HG03442 (cell line): Measurements from ENCODE around the gene DYNC2LI1.

Experiments
- ATAC-seq: cut with Tn5 transposase; IDR thresholded peaks from one replicate; pipeline ENCODE4 v1.9.1; 2021; ENCODE audit warnings: mild to moderate bottlenecking, moderate library complexity; ENCODE audit not compliant: unreplicated experiment

DYNC2LI1 gene

DNA sequence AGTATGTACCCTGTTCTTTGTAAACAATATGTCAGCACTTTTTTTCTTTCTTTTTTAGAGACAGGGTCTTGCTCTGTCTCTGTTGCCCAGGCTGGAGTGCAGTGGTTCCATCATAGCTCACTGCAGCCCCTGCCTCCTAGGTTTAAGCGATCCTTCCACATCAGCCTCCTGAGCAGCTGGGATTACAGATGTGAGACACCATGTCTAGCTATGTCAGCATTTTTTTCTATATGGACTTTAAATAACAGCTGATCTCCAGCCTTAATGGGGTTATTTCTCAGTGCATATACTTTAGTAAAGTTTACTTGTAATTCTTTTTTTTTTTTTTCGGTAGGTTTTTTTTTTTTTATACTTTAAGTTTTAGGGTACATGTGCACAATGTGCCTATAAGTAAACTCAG, 38.2 kb downstream of the DYNC2LI1 start:
- ATAC-seq: no peak

- no peak for ATAC-seq
These were observed 39.1 kb downstream of the DYNC2LI1 start for GRCh38 chr2:43812947-43813346.

DNA sequence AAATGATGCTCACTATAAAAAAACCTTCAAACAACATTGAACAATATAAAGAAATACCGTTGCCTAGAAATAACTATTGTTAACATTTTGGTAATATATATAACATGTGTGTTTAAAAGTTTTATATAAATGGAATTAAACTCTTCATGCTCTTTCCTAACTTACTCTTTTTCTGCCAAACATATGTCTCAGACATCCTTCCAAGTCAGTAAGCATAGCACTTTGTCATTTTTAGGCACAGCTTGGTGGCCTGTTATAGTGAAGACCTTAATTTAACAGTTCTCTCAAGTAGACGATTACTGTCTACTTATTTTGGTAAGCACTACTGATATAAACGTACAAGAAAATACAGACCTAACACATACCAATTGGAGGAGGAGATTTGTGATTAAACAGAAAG, 40.9 kb downstream of the DYNC2LI1 start:
- no peak for ATAC-seq

DNA sequence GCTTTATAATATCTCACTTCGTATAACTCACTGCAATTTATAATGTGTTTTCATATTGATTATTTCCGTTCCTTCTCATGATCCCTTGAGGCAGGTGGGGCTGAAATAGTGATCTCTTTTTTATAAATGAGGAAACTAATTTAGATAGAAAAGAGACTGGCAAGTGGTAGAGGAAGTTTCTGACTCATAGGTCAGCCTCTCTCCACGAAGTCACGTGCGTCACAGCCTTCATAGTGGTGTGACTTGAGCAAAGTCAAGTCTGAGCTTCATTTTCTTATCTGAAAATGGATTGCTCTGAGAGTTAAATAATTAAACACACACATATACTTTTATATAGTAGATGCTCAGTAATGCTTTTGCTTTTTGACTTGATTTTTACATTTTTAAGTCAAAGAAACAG, 44.9 kb downstream of the DYNC2LI1 start:
- no peak for ATAC-seq

DNA sequence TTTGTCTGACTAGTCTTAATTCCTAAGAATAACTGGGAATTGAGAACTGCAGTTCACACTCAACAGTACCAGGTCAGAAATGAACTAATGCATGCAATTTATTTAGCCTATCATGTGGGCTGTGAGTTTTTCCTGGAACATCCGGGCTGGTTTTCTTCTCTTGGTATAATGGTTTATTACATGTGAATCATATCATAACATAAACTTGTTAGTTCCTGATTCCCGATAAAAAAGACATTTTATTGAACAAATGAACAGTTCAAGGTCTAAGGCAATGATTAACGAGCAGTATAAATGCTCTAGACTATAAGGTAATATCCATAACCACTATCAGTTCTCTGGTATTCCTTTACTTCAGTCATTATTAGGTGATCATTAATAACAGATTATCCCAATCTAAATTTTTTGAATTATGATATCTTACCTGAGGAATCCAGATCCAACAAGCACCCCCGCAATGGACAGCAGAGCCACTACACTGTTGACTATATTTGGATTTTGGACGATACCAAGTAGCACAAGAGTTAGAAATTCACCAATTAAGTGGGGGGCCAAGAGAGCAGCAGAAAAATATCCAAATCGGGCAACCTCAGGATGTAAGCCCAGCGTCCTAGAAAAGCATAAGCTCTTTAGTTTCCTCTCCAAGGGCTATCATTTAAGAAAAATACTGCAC, 45.8 kb downstream of the DYNC2LI1 start:
- ATAC-seq: no peak

DNA sequence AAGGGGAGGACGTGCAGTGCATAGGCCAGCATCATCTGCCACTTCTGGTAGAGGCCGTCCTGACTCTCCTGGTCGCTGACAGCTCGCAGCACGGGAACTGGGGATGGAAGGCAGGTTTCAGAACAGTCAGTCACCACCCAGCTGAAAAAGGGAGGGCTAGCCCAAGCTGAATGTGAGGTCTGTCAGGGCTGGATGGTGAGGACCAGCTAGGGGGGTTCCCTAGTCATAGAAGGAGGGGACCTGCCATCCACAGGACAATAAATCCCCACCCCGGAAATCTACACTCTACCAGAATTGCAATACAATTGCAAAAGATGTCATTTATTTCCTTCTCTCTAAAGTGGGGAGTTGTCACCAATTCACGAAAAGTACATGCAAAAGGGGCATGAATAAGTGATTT, 49.0 kb downstream of the DYNC2LI1 start:
- no peak for ATAC-seq

DNA sequence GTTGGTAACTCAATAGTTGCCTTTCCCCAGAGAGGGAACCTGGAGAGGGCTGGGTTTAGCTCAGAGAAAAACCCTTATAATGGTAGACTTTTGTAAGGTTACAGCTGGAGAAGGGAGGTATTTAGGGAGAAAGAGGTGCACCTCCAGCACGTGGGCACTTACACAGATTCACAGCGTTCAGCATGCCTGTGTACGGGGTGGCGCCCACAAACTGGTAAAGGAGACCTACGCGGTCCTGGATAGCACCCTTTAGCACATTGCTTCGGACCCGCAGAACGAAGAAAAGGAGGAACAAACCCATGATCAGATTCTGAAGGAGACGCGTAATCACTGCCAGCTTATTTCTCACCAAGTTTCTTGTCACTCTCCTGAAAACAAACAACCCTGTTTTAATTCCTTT, 49.9 kb downstream of the DYNC2LI1 start:
- ATAC-seq: no peak

DNA sequence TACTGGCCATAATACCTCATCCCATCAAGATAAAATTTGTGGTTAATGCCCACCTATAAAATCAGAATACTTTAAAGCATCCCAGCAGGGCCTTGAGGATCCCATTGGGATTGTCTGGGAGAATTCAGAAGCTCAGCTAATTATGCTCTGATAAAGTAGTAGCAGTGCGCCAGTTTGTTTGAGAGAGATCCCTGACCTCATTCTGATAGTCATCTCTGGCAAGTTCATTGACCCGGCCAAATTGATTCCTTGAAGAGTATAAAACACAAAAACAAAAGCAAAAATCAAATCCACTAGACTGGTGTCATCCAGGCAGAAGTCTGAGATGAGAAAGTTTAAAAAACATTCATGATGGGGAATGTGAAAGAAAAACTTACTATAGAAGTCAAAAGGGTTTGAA, 50.7 kb downstream of the DYNC2LI1 start:
- no peak for ATAC-seq

DNA sequence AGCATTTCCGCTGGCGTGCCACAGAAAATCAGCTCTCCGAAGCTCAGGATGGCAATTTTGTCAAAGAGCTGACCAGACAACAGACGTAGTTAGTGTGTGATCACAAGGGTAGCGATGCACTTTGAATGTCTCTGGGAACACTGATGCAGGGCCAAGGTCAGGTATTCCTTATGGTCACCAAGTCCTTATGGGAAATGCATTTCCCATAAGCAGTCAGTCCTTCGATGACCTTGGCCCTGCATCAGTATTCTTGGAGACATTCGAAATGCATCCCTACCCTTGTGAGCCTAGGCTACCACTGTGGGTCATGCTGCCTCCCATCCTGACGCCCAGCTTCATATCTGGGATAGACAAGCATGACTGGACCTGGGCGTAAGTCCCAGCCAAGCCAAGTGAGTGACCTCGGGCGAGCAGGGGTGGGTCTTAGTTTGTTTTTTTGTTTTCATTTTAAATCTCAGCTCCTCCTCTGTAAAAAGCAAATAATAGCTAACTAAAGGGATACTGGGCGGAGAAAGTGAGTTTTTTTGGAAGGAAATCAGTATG, 51.2 kb downstream of the DYNC2LI1 start:
- no peak for ATAC-seq

DNA sequence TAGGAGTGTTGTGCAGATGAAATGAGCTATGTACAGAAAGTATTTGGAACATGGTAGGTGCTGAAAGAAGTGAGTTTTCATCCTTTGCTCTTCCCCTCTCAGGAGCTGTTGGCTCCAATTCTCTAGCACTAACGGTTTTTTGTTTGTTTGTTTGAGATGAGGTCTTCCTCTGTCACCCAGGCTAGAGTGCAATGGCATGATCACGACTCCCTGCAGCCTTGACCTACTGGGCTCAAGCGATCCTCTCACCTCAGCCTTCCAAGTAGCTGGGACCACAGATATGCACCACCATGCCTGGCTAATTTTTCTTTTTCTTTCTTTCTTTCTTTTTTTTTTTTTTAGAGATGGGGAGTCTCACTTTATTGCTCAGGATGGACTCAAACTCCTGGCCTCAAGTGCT, 52.0 kb downstream of the DYNC2LI1 start:
- ATAC-seq: no peak

DNA sequence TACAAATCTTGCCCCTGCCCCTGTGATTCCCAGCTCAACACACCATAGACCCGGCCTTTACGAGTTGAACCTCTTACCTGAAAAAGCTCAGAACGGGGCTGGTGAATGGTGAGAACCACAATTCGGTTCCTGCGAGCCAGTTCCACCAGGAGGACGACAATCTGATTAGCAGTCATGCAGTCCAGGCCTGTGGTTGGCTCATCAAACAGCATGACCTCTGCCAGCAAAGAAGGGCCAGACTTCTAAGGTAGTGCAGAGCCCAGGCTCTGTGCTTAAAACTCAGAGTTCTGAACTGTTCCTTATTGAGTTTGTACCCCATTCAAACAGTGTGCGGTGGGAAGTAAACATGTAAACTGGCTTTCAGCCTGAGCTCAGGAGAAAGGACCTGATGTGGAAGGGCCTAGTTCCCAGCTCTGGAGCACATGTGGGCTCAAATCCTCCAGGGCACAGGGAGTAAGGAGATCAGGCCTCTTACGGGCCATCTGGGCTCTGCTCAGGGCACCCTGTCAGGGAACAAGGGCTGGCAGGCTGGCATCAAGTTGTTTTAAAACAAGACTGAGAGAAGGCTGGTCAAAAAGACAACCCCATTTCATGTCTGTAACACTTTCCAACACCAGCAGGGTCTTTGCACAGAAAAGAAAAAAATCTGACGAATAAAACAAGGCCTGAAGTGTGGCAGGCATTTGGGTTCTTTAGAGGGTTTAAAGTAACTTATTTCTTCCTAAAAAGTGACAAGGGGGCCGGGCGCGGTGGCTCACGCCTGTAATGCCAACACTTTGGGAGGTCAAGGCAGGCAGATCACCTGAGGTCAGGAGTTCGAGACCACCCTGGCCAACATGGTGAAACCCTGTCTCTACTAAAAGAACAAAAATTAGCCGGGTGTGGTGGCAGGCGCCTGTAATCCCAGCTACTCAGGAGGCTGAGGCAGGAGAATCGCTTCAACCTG, 52.7 kb downstream of the DYNC2LI1 start:
- ATAC-seq: no peak

GRCh38 chr2:43831543-43832294, 57.9 kb downstream of the DYNC2LI1 start:
- no peak for ATAC-seq

DNA sequence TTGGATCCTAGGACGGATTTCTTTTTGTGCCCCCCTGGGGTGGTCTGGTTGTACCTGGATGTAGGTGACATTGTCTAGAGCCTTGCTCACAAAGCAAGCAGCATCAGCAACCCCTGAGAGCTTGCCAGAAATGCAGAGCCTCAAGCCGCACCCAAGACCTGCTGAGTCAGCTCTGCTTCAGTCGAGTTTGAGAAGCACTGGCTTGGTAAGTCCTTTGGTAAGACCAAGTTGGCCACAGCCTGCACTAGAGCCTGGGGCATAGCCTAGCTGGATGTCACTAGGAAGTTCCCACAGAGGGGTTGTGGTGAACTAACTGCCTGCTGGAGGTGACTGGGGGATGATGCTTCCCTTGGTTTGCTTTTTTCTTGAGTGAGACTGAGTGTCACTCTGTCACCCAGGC, 58.6 kb downstream of the DYNC2LI1 start:
- ATAC-seq: no peak

- ATAC-seq: no peak
These were observed 63.2 kb downstream of the DYNC2LI1 start for GRCh38 chr2:43837033-43837432.

GRCh38 chr2:43837831-43838559, 64.2 kb downstream of the DYNC2LI1 start:
- no peak for ATAC-seq

GRCh38 chr2:43838560-43839267, 64.9 kb downstream of the DYNC2LI1 start, which contains the start of the genes ABCG5 and ABCG8:
ABCG5 (minus strand) TSS chr2:43838839; CDS start chr2:43838679, 160 bp downstream.
ABCG8 (plus strand) TSS chr2:43838971; CDS start chr2:43839054, 83 bp downstream.
- ATAC-seq: no peak

GRCh38 chr2:43839776-43840564, 66.1 kb downstream of the DYNC2LI1 start:
- ATAC-seq: no peak

DNA sequence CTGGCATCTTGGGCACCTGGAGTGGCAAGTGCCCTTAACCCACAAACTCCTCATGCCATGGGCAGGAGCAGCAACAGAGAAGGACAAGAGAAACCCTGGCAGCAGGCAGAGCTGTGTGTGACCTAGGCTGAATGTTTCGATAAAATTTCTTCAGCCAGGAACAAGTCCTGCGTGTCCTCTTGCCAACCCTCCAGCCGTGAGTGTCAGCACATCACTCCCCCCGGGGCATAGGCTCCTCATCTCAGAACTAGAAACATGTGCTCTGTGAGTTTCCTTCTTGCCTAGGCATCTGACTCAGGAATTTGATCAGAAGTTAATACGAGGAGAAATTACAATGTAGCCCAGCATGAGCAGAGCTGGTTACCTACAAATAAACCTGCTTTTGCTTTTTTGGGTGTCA, 67.1 kb downstream of the DYNC2LI1 start:
- ATAC-seq: no peak
